OCI-LY7 (cell line): Measurements from ENCODE around the gene SACM1L. TPM values are rescaled to one million over a fixed set of nuclear protein-coding genes. Genes with fewer than 3 reads are reported as not detected.

ENCODE experiments used
- BruUV-seq: library from RNA; stranded (reverse); fragments of 400-500 nt; replicated peaks from 2 replicates; lab custom pipeline; 2021; lab: Mats Ljungman, UMichigan
- CTCF ChIA-PET: fragments of 300-600 bp; sonication (Branson Sonifier 250); formaldehyde crosslinking; loops from one replicate; lab custom pipeline; 2022; ENCODE audit warnings: antibody characterized with exemption; ENCODE audit not compliant: unreplicated experiment; lab: Charles Lee
- POLR2A ChIA-PET: fragments of 300-600 bp; sonication (Branson Sonifier 250); formaldehyde crosslinking; loops from one replicate; lab custom pipeline; 2022; ENCODE audit warnings: antibody characterized with exemption; lab: Charles Lee
- DNase-seq: peaks from one replicate; pipeline ENCODE4 v3.0.0-alpha.2; 2015; ENCODE audit warnings: low spot score
- H2AFZ ChIP-seq: fragments of 200-600 bp; sonication (generic), shearing (Covaris generic); 2 replicates; pipeline ENCODE4 v1.6.1; 2014; ENCODE audit warnings: mild to moderate bottlenecking, antibody characterized with exemption, low read length, moderate library complexity
- H3K27ac ChIP-seq: fragments of 200-600 bp; sonication (generic); 2 replicates; pipeline ENCODE4 v1.5.1; 2014; ENCODE audit warnings: mixed run types, low read depth, mild to moderate bottlenecking, moderate library complexity, low read length, inconsistent platforms; ENCODE audit not compliant: poor library complexity, severe bottlenecking
- H3K36me3 ChIP-seq: fragments of 200-600 bp; sonication (generic); 2 replicates; pipeline ENCODE4 v1.6.1; 2014; ENCODE audit warnings: mild to moderate bottlenecking, antibody characterized with exemption, low read length, moderate library complexity, mixed read lengths; ENCODE audit not compliant: insufficient read depth
- H3K4me1 ChIP-seq: fragments of 200-600 bp; sonication (generic); 2 replicates; pipeline ENCODE4 v1.5.1; 2014; ENCODE audit warnings: mild to moderate bottlenecking, low read length; ENCODE audit not compliant: insufficient read depth, poor library complexity, severe bottlenecking
- H3K4me2 ChIP-seq: fragments of 200-600 bp; sonication (generic); 2 replicates; pipeline ENCODE4 v1.6.1; 2014; ENCODE audit warnings: mild to moderate bottlenecking, low read length
- H3K4me3 ChIP-seq: fragments of 200-600 bp; sonication (generic); 2 replicates; pipeline ENCODE4 v1.5.1; 2014; ENCODE audit warnings: mild to moderate bottlenecking, low read depth, low read length; ENCODE audit not compliant: poor library complexity, severe bottlenecking
- H3K79me2 ChIP-seq: fragments of 200-600 bp; sonication (generic); 2 replicates; pipeline ENCODE4 v1.6.1; 2016; ENCODE audit warnings: low read depth, mild to moderate bottlenecking, low read length, moderate library complexity, mixed read lengths; ENCODE audit not compliant: insufficient read depth
- H3K9me2 ChIP-seq: fragments of 200-600 bp; sonication (generic); 2 replicates; pipeline ENCODE4 v1.6.1; 2016; ENCODE audit warnings: mild to moderate bottlenecking, low read length, mixed read lengths; ENCODE audit not compliant: insufficient read depth
- H3K9me3 ChIP-seq: fragments of 200-600 bp; sonication (generic); 2 replicates; pipeline ENCODE4 v1.6.1; 2014; ENCODE audit warnings: mild to moderate bottlenecking, mixed run types, low read length, mixed read lengths
- H4K20me1 ChIP-seq: fragments of 200-600 bp; sonication (generic); 2 replicates; pipeline ENCODE4 v1.6.1; 2014; ENCODE audit warnings: mild to moderate bottlenecking, antibody characterized with exemption, low read length, moderate library complexity, mixed read lengths; ENCODE audit not compliant: insufficient read depth
- EZH2phosphoT487 ChIP-seq: fragments of 200-600 bp; sonication (generic); IDR thresholded peaks from 2 replicates; pipeline ENCODE4 v1.6.1; 2018; ENCODE audit warnings: low read depth, borderline replicate concordance, mild to moderate bottlenecking, mixed run types, antibody characterized with exemption, low read length, moderate library complexity, mixed read lengths
- intact Hi-C: fragments of 100-400 bp; cut with micrococcal nuclease; formaldehyde crosslinking; loops from one replicate; pipeline ENCODE4 v1.10.0; 2022; ENCODE audit not compliant: unreplicated experiment
- total RNA-seq, 2 experiments: library from RNA; depleted of rRNA in 1 of 2; stranded (reverse); fragments of >200 nt in 1 of 2; shearing (Covaris generic) in 1 of 2; gene quantifications; 2 replicates each; pipeline ENCODE4 v1.2.3, GENCODE V29; 2014 to 2022
- TF ChIP-seq, protein P1 (sequence below): fragments of 200-600 bp; sonication (generic); conservative IDR thresholded peaks from 2 replicates; pipeline ENCODE4 v1.5.1; 2014; ENCODE audit warnings: mild to moderate bottlenecking, antibody characterized with exemption, low read length, moderate library complexity, mixed read lengths

The SACM1L gene
- total RNA-seq, 2 experiments from 2014 or later, result 35.5 to 54.9 TPM

DNA sequence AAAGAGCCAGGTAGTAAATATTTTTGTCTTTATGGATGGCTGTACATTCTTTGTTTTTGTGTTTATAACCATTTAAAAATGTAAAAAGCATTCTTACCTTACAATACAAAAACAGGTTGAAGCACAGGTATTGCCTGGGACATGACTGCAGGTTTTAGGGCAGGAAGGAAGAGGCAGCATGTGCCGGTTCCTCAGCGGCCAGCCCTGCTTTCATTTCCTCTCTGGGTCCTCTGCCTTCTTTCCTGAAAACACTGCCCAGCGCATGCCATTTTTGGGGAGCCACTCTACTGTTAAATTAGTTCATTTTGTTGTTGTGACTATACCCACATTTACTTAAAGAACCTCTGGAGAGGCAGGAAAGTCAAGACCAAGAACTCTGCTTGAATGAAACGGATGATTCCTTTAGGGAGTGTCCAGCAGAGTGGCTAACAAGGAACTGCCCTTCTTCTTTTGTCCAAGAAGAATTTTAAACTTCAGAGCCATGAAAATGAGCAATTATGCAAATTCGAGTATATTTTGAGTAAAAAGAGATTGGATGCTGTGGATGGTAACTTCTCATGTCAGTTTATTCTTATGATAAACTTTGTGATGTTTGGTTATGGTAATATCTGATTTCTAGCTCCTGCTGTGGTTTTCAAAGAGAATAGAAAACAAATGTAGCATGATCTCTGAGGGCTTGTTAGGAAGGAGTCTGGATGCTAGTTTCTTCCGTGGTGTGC is 52.7 kb downstream of the SACM1L start:
- ChIA-PET CTCF (no interaction called here), POLR2A (no interaction called here)
- Histone ChIP-seq H3K36me3 (peaks cover 78% of the 10 kb centered on the region), H3K9me2 (no peaks in the 10 kb centered on the region), H2AFZ (no peak overlapping the region), H3K79me2 (no peaks in the 10 kb centered on the region), H4K20me1 (no peaks in the 10 kb centered on the region), H3K27ac (no peak overlapping the region), H3K9me3 (no peaks in the 10 kb centered on the region), H3K4me3 (no peak overlapping the region), H3K4me2 (no peak overlapping the region), H3K4me1 (peaks cover 12% of the 10 kb centered on the region)
- BruUV-seq, result no TSS peak
- intact Hi-C loops, result no loop called here
- TF ChIP-seq, protein P1, sequence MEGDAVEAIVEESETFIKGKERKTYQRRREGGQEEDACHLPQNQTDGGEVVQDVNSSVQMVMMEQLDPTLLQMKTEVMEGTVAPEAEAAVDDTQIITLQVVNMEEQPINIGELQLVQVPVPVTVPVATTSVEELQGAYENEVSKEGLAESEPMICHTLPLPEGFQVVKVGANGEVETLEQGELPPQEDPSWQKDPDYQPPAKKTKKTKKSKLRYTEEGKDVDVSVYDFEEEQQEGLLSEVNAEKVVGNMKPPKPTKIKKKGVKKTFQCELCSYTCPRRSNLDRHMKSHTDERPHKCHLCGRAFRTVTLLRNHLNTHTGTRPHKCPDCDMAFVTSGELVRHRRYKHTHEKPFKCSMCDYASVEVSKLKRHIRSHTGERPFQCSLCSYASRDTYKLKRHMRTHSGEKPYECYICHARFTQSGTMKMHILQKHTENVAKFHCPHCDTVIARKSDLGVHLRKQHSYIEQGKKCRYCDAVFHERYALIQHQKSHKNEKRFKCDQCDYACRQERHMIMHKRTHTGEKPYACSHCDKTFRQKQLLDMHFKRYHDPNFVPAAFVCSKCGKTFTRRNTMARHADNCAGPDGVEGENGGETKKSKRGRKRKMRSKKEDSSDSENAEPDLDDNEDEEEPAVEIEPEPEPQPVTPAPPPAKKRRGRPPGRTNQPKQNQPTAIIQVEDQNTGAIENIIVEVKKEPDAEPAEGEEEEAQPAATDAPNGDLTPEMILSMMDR, result no peak
- no peak for TF ChIP-seq EZH2phosphoT487
- DNase-seq, result no peak

DNA sequence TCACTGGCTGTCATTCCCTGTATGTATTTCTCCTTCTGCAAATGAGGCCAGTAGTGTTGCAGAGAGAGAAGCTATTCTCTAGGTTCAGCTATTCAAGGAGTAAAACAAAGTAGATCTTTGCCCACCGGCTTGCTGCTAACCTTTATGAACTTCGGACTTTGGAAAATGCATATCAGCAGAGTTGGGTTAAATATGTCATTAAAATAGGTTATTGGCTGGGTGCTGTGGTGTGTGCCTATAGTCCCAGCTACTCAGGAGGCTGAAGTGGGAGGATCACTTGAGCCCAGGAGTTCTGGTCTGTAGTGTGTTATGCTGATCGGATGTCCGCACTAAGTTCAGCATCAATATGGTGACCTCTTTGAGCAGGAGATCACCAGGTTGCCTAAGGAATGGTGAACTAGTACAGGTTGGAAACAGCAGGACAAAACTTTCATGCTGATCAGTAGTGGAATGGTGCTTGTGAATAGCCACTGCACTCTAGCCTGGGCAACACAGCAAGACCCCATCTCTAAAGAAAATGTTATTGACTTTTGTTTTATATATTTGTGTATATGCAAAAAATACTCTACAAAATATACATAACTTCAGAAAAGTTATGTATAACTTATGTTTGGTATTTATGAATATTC is 53.4 kb downstream of the SACM1L start:
- no peaks in the 10 kb centered on the region for H3K9me3 ChIP-seq
- H2AFZ ChIP-seq, result no peak overlapping the region
- ChIA-PET POLR2A (interaction anchor here (1.5 kb wide), 1 partner anchor 17 kb away, joined by 4 read pairs; no protein-coding TSS in a partner anchor), CTCF (no interaction called here)
- BruUV-seq, result no TSS peak
- H3K4me2 ChIP-seq, result no peak overlapping the region
- no peak for DNase-seq
- H3K4me1 ChIP-seq, result peaks cover 12% of the 10 kb centered on the region
- H3K79me2 ChIP-seq, result no peaks in the 10 kb centered on the region
- H4K20me1 ChIP-seq, result no peaks in the 10 kb centered on the region
- H3K27ac ChIP-seq, result no peak overlapping the region
- no peak for TF ChIP-seq EZH2phosphoT487
- TF ChIP-seq, protein P1, result no peak
- peaks cover 72% of the 10 kb centered on the region for H3K36me3 ChIP-seq
- intact Hi-C loops, result no loop called here
- H3K9me2 ChIP-seq, result no peaks in the 10 kb centered on the region
- no peak overlapping the region for H3K4me3 ChIP-seq
